ENCODE measurements around the gene PTGFRN.

GRCh38 chr1:116956378-116956777 is 46.7 kb downstream of the PTGFRN start:
- TF ChIP-seq CTCF (conservative IDR thresholded peaks at IDR 0.05): no peak
- no peak for TF ChIP-seq ZFX (IDR thresholded peaks at IDR 0.05)

All from C4-2B (cell line).